Adipose tissue (tissue), 3 donors: ENCODE data around the gene NLRC5. TPM values are rescaled to one million over a fixed set of nuclear protein-coding genes. Genes with fewer than 3 reads are reported as not detected.
"Not testable (repeated sequence)": the region's sequence is repeated elsewhere in the genome, so short reads cannot be mapped to it uniquely, and the experiment has no call there.

Experiments used
- H3K27ac ChIP-seq: one replicate; pipeline ENCODE4 v1.5.1; 2013; ENCODE audit warnings: low read depth, low read length
- WGBS, 3 donors: extraction: QIAGEN DNeasy Blood & Tissue Kit; methylation state at CpG; one replicate each; pipeline ENCODE4 v1.1.7; 2013; 5-methylcytosine and 5-hydroxymethylcytosine counted together
- polyA plus RNA-seq, 3 donors: library from polyadenylated mRNA; stranded (reverse); fragments of 200-250 nt; gene quantifications; one replicate each; pipeline ENCODE4 v1.2.3, GENCODE V29; 2013
- donor health status: healthy with polysubstance abuse.
- donor health status: Bipolar disorder and iron deficiency.
- donor health status: healthy.

NLRC5 gene
- polyA plus RNA-seq, 3 donors: 7.3 to 44.2 (median 29.7) TPM

- WGBS, 3 donors: 79 to 90% (median 83%) methylated on average over 5 of the region's 5 CpGs
- H3K27ac ChIP-seq: no peak overlapping the region
Measured at GRCh38 chr16:56994311-56994710, 5.0 kb downstream of the NLRC5 start.

GRCh38 chr16:56995136-56995805 lies 5.9 kb downstream of the NLRC5 start:
- no peak overlapping the region for H3K27ac ChIP-seq
- WGBS, 3 donors: 75 to 82% (median 79%) methylated on average over 12 of the region's 12 CpGs

- 89 to 97% (median 93%) methylated on average over 5 of the region's 5 CpGs for WGBS, 3 donors
- H3K27ac ChIP-seq: no peak overlapping the region
Measured at GRCh38 chr16:56997264-56997663, 7.9 kb downstream of the NLRC5 start.

- WGBS, 3 donors: 64 to 81% (median 81%) methylated on average over 3 of the region's 3 CpGs
- H3K27ac ChIP-seq: no peak overlapping the region
Measured at GRCh38 chr16:56997931-56998330, 8.6 kb downstream of the NLRC5 start.

GRCh38 chr16:56998352-56998751 lies 9.0 kb downstream of the NLRC5 start:
- WGBS, 3 donors: 93 to 97% (median 94%) methylated on average over 3 of the region's 3 CpGs
- no peak overlapping the region for H3K27ac ChIP-seq

GRCh38 chr16:56998861-56999260 lies 9.5 kb downstream of the NLRC5 start:
- no peak overlapping the region for H3K27ac ChIP-seq
- 80 to 87% (median 85%) methylated on average over 6 of the region's 6 CpGs for WGBS, 3 donors

GRCh38 chr16:56999409-57000270 lies 10.3 kb downstream of the NLRC5 start:
- no peak overlapping the region for H3K27ac ChIP-seq
- WGBS, 3 donors: 70 to 84% (median 79%) methylated on average over 11 of the region's 11 CpGs

- no peak overlapping the region for H3K27ac ChIP-seq
- WGBS, 3 donors: 57 to 75% (median 70%) methylated on average over 5 of the region's 5 CpGs
Measured at GRCh38 chr16:57000271-57001025, 11.1 kb downstream of the NLRC5 start.

GRCh38 chr16:57001026-57001679 lies 11.8 kb downstream of the NLRC5 start:
- 70 to 79% (median 75%) methylated on average over 8 of the region's 8 CpGs for WGBS, 3 donors
- no peak overlapping the region for H3K27ac ChIP-seq

GRCh38 chr16:57003439-57004386 lies 14.4 kb downstream of the NLRC5 start:
- 74 to 87% (median 78%) methylated on average over 22 of the region's 22 CpGs for WGBS, 3 donors
- no peak overlapping the region for H3K27ac ChIP-seq

- H3K27ac ChIP-seq: no peak overlapping the region
- WGBS, 3 donors: 72 to 86% (median 82%) methylated on average over 15 of the region's 15 CpGs
Measured at GRCh38 chr16:57004387-57005250, 15.3 kb downstream of the NLRC5 start.

GRCh38 chr16:57005597-57005996 lies 16.2 kb downstream of the NLRC5 start:
- WGBS, 3 donors: 66 to 83% (median 66%) methylated on average over 2 of the region's 2 CpGs
- H3K27ac ChIP-seq: not testable (repeated sequence)

- H3K27ac ChIP-seq: no peak overlapping the region
- WGBS, 3 donors: 71 to 85% (median 75%) methylated on average over 5 of the region's 5 CpGs
Measured at GRCh38 chr16:57007050-57007449, 17.7 kb downstream of the NLRC5 start.

GRCh38 chr16:57007530-57007929 lies 18.2 kb downstream of the NLRC5 start:
- no peak overlapping the region for H3K27ac ChIP-seq
- WGBS, 3 donors: 88 to 93% (median 90%) methylated on average over 3 of the region's 3 CpGs

- H3K27ac ChIP-seq: no peak overlapping the region
- 96 to 100% (median 98%) methylated on average over 1 of the region's 1 CpG for WGBS, 3 donors
Measured at GRCh38 chr16:57008440-57008839, 19.1 kb downstream of the NLRC5 start.

- WGBS, 3 donors: 89 to 97% (median 94%) methylated on average over 2 of the region's 2 CpGs
- no peak overlapping the region for H3K27ac ChIP-seq
Measured at GRCh38 chr16:57009643-57010170, 20.4 kb downstream of the NLRC5 start.
